ENCODE measurements around the gene DIO1. TPM values are rescaled to one million over a fixed set of nuclear protein-coding genes. Genes with fewer than 3 reads are reported as not detected.

The DIO1 gene
- total RNA-seq, 2 donors from 2014 or later: not detected

- H3K27me3 ChIP-seq: no peaks in the 10 kb centered on the region
- no peaks in the 10 kb centered on the region for H3K9me3 ChIP-seq
- no peak for DNase-seq (ENCODE audit: low spot score)
- H3K27ac ChIP-seq: no peak overlapping the region
- H3K4me3 ChIP-seq: no peak overlapping the region
- TF ChIP-seq CTCF (IDR thresholded peaks at IDR 0.05): no peak
- H3K4me1 ChIP-seq: no peaks in the 10 kb centered on the region
- H3K36me3 ChIP-seq: no peaks in the 10 kb centered on the region
These were observed 12.1 kb downstream of the DIO1 start for GRCh38 chr1:53906121-53906520.

GRCh38 chr1:53909946-53910345 lies 16.0 kb downstream of the DIO1 start:
- Histone ChIP-seq H3K36me3 (no peaks in the 10 kb centered on the region), H3K27me3 (no peaks in the 10 kb centered on the region), H3K27ac (no peak overlapping the region), H3K4me1 (no peaks in the 10 kb centered on the region), H3K4me3 (no peak overlapping the region), H3K9me3 (no peaks in the 10 kb centered on the region)
- TF ChIP-seq CTCF (IDR thresholded peaks at IDR 0.05): no peak
- DNase-seq (ENCODE audit: low spot score): no peak

- no peak for TF ChIP-seq CTCF (IDR thresholded peaks at IDR 0.05)
- Histone ChIP-seq H3K36me3 (no peaks in the 10 kb centered on the region), H3K4me1 (no peaks in the 10 kb centered on the region), H3K4me3 (no peak overlapping the region), H3K27ac (no peak overlapping the region), H3K9me3 (no peaks in the 10 kb centered on the region), H3K27me3 (no peaks in the 10 kb centered on the region)
- DNase-seq (ENCODE audit: low spot score): no peak
These were observed 17.5 kb downstream of the DIO1 start for GRCh38 chr1:53911442-53911841.

GRCh38 chr1:53913352-53914033 lies 19.5 kb downstream of the DIO1 start:
- DNase-seq (ENCODE audit: low spot score): no peak
- Histone ChIP-seq H3K9me3 (no peaks in the 10 kb centered on the region), H3K27me3 (no peaks in the 10 kb centered on the region), H3K27ac (no peak overlapping the region), H3K4me1 (no peaks in the 10 kb centered on the region), H3K4me3 (no peak overlapping the region), H3K36me3 (no peaks in the 10 kb centered on the region)
- no peak for TF ChIP-seq CTCF (IDR thresholded peaks at IDR 0.05)

GRCh38 chr1:53918343-53918742 lies 24.4 kb downstream of the DIO1 start:
- no peak for TF ChIP-seq CTCF (IDR thresholded peaks at IDR 0.05)
- H3K9me3 ChIP-seq: no peaks in the 10 kb centered on the region
- no peaks in the 10 kb centered on the region for H3K36me3 ChIP-seq
- no peak for DNase-seq (ENCODE audit: low spot score)
- no peak overlapping the region for H3K27ac ChIP-seq
- no peaks in the 10 kb centered on the region for H3K27me3 ChIP-seq
- H3K4me1 ChIP-seq: no peaks in the 10 kb centered on the region
- H3K4me3 ChIP-seq: no peak overlapping the region

GRCh38 chr1:53919675-53920066 lies 25.7 kb downstream of the DIO1 start:
- TF ChIP-seq CTCF (IDR thresholded peaks at IDR 0.05): no peak
- Histone ChIP-seq H3K4me1 (no peaks in the 10 kb centered on the region), H3K4me3 (no peak overlapping the region), H3K9me3 (no peaks in the 10 kb centered on the region), H3K27ac (no peak overlapping the region), H3K36me3 (no peaks in the 10 kb centered on the region), H3K27me3 (no peaks in the 10 kb centered on the region)
- DNase-seq (ENCODE audit: low spot score): no peak
